Measurements from ENCODE around the gene TRPT1. TPM values are rescaled to one million over a fixed set of nuclear protein-coding genes. Genes with fewer than 3 reads are reported as not detected.

Gene TRPT1
- total and polyA plus RNA-seq, 9 of the 15 experiments (the other 6 are each of a cell fraction or from before 2014, with no cell fraction given): 4.6 to 41.7 (median 23.1) TPM

GRCh38 chr11:64207256-64208085 is 18.5 kb downstream of the TRPT1 start (continued):
- TF ChIP-seq, protein P1, sequence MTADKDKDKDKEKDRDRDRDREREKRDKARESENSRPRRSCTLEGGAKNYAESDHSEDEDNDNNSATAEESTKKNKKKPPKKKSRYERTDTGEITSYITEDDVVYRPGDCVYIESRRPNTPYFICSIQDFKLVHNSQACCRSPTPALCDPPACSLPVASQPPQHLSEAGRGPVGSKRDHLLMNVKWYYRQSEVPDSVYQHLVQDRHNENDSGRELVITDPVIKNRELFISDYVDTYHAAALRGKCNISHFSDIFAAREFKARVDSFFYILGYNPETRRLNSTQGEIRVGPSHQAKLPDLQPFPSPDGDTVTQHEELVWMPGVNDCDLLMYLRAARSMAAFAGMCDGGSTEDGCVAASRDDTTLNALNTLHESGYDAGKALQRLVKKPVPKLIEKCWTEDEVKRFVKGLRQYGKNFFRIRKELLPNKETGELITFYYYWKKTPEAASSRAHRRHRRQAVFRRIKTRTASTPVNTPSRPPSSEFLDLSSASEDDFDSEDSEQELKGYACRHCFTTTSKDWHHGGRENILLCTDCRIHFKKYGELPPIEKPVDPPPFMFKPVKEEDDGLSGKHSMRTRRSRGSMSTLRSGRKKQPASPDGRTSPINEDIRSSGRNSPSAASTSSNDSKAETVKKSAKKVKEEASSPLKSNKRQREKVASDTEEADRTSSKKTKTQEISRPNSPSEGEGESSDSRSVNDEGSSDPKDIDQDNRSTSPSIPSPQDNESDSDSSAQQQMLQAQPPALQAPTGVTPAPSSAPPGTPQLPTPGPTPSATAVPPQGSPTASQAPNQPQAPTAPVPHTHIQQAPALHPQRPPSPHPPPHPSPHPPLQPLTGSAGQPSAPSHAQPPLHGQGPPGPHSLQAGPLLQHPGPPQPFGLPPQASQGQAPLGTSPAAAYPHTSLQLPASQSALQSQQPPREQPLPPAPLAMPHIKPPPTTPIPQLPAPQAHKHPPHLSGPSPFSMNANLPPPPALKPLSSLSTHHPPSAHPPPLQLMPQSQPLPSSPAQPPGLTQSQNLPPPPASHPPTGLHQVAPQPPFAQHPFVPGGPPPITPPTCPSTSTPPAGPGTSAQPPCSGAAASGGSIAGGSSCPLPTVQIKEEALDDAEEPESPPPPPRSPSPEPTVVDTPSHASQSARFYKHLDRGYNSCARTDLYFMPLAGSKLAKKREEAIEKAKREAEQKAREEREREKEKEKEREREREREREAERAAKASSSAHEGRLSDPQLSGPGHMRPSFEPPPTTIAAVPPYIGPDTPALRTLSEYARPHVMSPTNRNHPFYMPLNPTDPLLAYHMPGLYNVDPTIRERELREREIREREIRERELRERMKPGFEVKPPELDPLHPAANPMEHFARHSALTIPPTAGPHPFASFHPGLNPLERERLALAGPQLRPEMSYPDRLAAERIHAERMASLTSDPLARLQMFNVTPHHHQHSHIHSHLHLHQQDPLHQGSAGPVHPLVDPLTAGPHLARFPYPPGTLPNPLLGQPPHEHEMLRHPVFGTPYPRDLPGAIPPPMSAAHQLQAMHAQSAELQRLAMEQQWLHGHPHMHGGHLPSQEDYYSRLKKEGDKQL (CRISPR knock-in tag; IDR thresholded peaks at IDR 0.05; ENCODE audit: borderline replicate concordance): no peak
- TF ChIP-seq ZNF644 (tag; IDR thresholded peaks at IDR 0.05; ENCODE audit: low read depth): no peak; the same call in 1 of the 2 replicates
- TF ChIP-seq MITF (IDR thresholded peaks at IDR 0.05): 0 out of 2 replicates have a peak, but pooled peaks have one; percentile 12
- no peak for TF ChIP-seq PCBP1 (IDR thresholded peaks at IDR 0.05; ENCODE audit: low read depth, low read length, poor library complexity, severe bottlenecking)
- TF ChIP-seq, protein P2, sequence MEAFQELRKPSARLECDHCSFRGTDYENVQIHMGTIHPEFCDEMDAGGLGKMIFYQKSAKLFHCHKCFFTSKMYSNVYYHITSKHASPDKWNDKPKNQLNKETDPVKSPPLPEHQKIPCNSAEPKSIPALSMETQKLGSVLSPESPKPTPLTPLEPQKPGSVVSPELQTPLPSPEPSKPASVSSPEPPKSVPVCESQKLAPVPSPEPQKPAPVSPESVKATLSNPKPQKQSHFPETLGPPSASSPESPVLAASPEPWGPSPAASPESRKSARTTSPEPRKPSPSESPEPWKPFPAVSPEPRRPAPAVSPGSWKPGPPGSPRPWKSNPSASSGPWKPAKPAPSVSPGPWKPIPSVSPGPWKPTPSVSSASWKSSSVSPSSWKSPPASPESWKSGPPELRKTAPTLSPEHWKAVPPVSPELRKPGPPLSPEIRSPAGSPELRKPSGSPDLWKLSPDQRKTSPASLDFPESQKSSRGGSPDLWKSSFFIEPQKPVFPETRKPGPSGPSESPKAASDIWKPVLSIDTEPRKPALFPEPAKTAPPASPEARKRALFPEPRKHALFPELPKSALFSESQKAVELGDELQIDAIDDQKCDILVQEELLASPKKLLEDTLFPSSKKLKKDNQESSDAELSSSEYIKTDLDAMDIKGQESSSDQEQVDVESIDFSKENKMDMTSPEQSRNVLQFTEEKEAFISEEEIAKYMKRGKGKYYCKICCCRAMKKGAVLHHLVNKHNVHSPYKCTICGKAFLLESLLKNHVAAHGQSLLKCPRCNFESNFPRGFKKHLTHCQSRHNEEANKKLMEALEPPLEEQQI (IDR thresholded peaks at IDR 0.05): no peak
- peak; percentile 88 for TF ChIP-seq POLR2A (conservative IDR thresholded peaks at IDR 0.05)
- TF ChIP-seq CTBP1 (IDR thresholded peaks at IDR 0.05; ENCODE audit: borderline replicate concordance): 0 out of 2 replicates have a peak, but pooled peaks have one; percentile 30
- TF ChIP-seq U2AF2 (optimal IDR thresholded peaks at IDR 0.05; ENCODE audit: low read depth, low read length): no peak
- no peak for TF ChIP-seq ZNF512 (tag; IDR thresholded peaks at IDR 0.05)
- TF ChIP-seq TFAP4 (CRISPR knock-in tag; IDR thresholded peaks at IDR 0.05; ENCODE audit: borderline replicate concordance): peak; percentile 98
- TF ChIP-seq JUNB (CRISPR knock-in tag; conservative IDR thresholded peaks at IDR 0.05): no peak
- TF ChIP-seq HNRNPL (IDR thresholded peaks at IDR 0.05; ENCODE audit: low read depth, low read length): peak; percentile 50
